Parathyroid adenoma (tissue), 2 donors: Measurements from ENCODE around the gene ACIN1.
"Not testable (repeated sequence)": the region's sequence is repeated elsewhere in the genome, so short reads cannot be mapped to it uniquely, and the experiment has no call there.

Experiments used
- H2AFZ ChIP-seq: fragments of 300-600 bp; sonication (generic); one replicate; pipeline ENCODE4 v1.7.0; 2017; ENCODE audit warnings: antibody characterized with exemption, mild to moderate bottlenecking
- H3K27ac ChIP-seq: fragments of 300-600 bp; sonication (generic); one replicate; pipeline ENCODE4 v1.7.0; 2017
- H3K27me3 ChIP-seq: fragments of 300-600 bp; sonication (generic); one replicate; pipeline ENCODE4 v1.7.0; 2017; ENCODE audit warnings: low read length; ENCODE audit not compliant: control insufficient read depth, insufficient read depth
- H3K36me3 ChIP-seq: fragments of 300-600 bp; sonication (generic); one replicate; pipeline ENCODE4 v1.7.0; 2017; ENCODE audit warnings: low read length; ENCODE audit not compliant: control insufficient read depth, insufficient read depth
- H3K4me1 ChIP-seq: fragments of 300-600 bp; sonication (generic); one replicate; pipeline ENCODE4 v1.7.0; 2017; ENCODE audit warnings: control low read depth
- H3K4me2 ChIP-seq: fragments of 300-600 bp; sonication (generic); one replicate; pipeline ENCODE4 v1.7.0; 2017; ENCODE audit warnings: low read length
- H3K4me3 ChIP-seq: fragments of 300-600 bp; sonication (generic); one replicate; pipeline ENCODE4 v1.7.0; 2017; ENCODE audit warnings: low read depth, low read length
- H3K79me2 ChIP-seq: fragments of 300-600 bp; sonication (generic); one replicate; pipeline ENCODE4 v1.7.0; 2017; ENCODE audit warnings: control low read depth
- H3K9ac ChIP-seq: fragments of 300-600 bp; sonication (generic); one replicate; pipeline ENCODE4 v1.7.0; 2017; ENCODE audit warnings: mild to moderate bottlenecking
- H3K9me3 ChIP-seq: fragments of 300-600 bp; sonication (generic); one replicate; pipeline ENCODE4 v1.7.0; 2017; ENCODE audit warnings: low read length; ENCODE audit not compliant: control insufficient read depth
- TF ChIP-seq, protein P1 (sequence below): fragments of 300-600 bp; sonication (generic); IDR thresholded peaks from one replicate; pipeline ENCODE4 v1.7.0; 2017; ENCODE audit warnings: antibody characterized with exemption, mild to moderate bottlenecking
- donor health status: primary hyperparathyroidism.

The ACIN1 gene

DNA sequence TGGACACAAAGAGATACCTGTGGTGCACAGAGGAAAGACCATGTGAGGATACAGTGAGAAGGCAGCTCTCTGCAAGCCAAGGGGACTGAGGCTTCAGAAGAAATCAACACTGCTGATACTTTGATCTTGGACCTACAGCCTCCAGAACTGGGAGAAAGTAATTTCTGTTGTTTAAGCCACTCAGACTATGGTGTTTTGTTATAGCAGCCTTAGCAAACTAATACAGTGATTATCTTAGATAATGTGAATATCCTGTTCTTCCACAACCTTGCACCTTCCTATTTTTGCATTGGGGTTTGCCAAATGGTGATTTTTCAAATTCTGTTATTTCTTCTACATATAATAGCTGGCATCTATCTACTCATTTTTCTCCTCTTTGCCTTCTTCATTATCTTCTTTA lies 76.8 kb downstream of the ACIN1 start:
- TF ChIP-seq, protein P1, sequence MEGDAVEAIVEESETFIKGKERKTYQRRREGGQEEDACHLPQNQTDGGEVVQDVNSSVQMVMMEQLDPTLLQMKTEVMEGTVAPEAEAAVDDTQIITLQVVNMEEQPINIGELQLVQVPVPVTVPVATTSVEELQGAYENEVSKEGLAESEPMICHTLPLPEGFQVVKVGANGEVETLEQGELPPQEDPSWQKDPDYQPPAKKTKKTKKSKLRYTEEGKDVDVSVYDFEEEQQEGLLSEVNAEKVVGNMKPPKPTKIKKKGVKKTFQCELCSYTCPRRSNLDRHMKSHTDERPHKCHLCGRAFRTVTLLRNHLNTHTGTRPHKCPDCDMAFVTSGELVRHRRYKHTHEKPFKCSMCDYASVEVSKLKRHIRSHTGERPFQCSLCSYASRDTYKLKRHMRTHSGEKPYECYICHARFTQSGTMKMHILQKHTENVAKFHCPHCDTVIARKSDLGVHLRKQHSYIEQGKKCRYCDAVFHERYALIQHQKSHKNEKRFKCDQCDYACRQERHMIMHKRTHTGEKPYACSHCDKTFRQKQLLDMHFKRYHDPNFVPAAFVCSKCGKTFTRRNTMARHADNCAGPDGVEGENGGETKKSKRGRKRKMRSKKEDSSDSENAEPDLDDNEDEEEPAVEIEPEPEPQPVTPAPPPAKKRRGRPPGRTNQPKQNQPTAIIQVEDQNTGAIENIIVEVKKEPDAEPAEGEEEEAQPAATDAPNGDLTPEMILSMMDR: no peak
- no peaks in the 10 kb centered on the region for H3K79me2 ChIP-seq
- no peak overlapping the region for H3K27ac ChIP-seq

DNA sequence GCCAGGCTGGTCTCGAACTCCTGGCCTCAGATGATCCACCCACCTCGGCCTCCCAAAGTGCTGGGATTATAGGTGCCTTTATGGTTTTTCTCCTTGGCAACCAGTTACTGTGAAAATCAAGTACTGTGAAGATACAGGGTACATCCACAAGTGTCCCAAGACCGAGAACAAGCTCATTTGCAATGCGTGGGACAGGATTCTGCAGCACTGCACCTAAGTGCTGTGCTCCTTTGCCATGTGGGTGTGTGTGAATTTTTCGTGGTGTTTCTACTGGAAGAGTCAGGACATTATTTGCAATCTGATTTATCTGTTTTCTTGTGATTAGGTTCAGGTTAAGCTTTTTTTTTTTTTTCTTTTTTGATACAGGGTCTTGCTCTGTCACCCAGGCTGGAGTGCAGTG lies 77.8 kb downstream of the ACIN1 start:
- H3K9ac ChIP-seq: no peak overlapping the region
- no peaks in the 10 kb centered on the region for H3K36me3 ChIP-seq

More for the DNA sequence above, 76.8 kb downstream of the ACIN1 start:
- no peak overlapping the region for H2AFZ ChIP-seq
- no peaks in the 10 kb centered on the region for H3K9me3 ChIP-seq
- H3K4me2 ChIP-seq: no peak overlapping the region
- H3K36me3 ChIP-seq: no peaks in the 10 kb centered on the region
- no peaks in the 10 kb centered on the region for H3K27me3 ChIP-seq
- H3K9ac ChIP-seq: no peak overlapping the region
- H3K4me3 ChIP-seq: no peak overlapping the region
- peaks cover 4% of the 10 kb centered on the region for H3K4me1 ChIP-seq

DNA sequence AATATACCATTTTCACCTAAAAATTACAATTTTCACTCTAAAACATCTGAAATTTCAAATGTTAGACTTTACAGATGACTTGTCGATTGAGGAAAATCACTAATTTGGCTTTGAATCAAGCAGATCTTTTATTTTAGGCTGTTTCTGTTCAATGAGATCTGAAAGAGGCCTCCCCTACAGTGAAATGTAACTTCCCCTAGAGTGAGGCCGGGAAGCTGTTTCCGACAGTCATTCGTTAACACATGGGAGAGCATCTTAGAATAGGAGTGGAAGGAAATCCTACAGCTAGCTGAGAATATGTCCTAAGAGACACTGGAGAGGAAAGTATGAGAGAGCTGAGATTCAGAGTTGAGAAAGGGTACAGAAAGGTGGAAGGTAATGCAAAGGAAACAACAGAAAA lies 79.3 kb downstream of the ACIN1 start:
- Histone ChIP-seq H3K9ac (no peak overlapping the region), H3K4me2 (no peak overlapping the region), H3K27ac (no peak overlapping the region), H3K36me3 (no peaks in the 10 kb centered on the region), H3K4me1 (no peaks in the 10 kb centered on the region), H3K27me3 (no peaks in the 10 kb centered on the region), H3K79me2 (no peaks in the 10 kb centered on the region), H2AFZ (no peak overlapping the region), H3K4me3 (no peak overlapping the region), H3K9me3 (no peaks in the 10 kb centered on the region)
- TF ChIP-seq, protein P1: no peak

More for the DNA sequence above, 77.8 kb downstream of the ACIN1 start:
- Histone ChIP-seq H3K4me3 (no peak overlapping the region), H3K4me1 (peaks cover 4% of the 10 kb centered on the region), H3K79me2 (no peaks in the 10 kb centered on the region), H3K27ac (no peak overlapping the region), H3K4me2 (no peak overlapping the region), H3K27me3 (no peaks in the 10 kb centered on the region), H3K9me3 (no peaks in the 10 kb centered on the region), H2AFZ (no peak overlapping the region)
- TF ChIP-seq, protein P1: no peak

DNA sequence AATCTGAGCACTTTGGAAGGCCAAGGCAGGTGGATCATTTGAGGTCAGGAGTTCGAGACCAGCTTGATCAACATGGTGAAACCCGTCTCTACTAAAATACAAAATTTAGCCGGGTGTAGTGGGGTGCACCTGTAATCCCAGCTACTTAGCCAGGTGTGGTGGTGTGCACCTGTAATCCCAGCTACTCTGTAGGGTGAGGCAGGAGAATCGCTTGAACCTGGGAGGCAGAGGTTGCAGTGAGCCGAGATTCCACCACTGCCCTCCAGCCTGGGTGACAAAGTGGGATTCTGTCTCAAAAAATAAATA lies 81.2 kb downstream of the ACIN1 start:
- not testable (repeated sequence) for H3K27me3 ChIP-seq, H3K27ac ChIP-seq, H3K4me1 ChIP-seq, H3K79me2 ChIP-seq, H3K36me3 ChIP-seq, H3K4me3 ChIP-seq, H2AFZ ChIP-seq, H3K9ac ChIP-seq, H3K4me2 ChIP-seq, H3K9me3 ChIP-seq

DNA sequence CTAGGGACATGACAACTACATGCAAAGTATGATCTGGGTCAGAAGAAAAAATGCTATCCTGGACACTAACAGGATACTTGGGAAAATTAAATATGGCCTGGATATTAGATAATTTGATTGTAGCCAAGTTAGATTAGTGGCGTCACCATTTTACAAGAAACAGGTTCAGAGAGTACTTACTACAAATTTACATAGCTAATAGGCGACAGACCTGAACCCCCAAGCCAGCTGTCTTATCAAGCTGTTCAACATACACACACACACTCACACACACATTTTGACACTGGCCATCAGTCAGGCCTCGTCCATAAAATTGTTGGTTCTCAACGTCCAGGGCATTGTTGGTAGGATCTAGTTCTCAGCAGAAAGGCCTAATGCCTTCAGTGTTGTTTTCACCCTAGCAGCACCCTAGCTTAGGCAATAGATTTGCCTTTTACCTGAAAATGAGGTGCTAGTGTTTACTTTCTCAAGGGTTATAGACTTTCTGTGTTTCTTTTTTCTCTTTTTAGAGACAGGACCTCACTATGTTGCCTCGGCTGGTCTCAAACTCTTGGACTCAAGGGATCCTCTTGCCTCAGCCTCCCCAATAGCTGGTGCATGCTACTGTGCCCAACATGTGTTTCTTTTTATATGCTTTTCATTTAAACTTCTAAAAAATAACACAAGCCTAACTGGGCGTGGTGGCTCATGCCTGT lies 81.7 kb downstream of the ACIN1 start:
- Histone ChIP-seq H2AFZ (no peak overlapping the region), H3K4me1 (peaks cover 3% of the 10 kb centered on the region), H3K9me3 (no peaks in the 10 kb centered on the region), H3K9ac (no peak overlapping the region), H3K27ac (no peak overlapping the region), H3K4me3 (no peak overlapping the region), H3K27me3 (no peaks in the 10 kb centered on the region), H3K4me2 (no peak overlapping the region), H3K79me2 (no peaks in the 10 kb centered on the region), H3K36me3 (no peaks in the 10 kb centered on the region)
- TF ChIP-seq, protein P1: no peak
